Measurements from ENCODE around the gene ALDH1L1.

The ALDH1L1 gene

DNA sequence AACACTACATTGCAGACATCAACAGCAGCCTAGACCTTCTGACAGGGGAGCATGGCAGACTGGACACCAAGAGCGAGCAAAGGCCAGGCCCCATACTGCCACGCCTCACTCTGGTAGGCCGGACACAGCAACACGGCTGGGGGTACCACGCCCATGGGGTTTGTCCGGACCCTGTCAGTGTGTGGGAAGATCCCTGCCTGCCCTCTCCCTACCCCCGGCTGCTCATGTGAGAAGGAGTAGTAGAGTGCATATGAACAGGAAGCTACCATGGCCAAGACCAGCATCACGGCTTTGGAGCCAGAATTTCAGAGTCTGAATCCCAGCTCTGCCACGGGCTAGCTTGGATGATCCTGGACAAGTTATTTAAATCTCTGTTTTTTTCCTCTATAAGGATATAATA, 27.9 kb downstream of the ALDH1L1 start:
- DNase-seq (ENCODE audit: low read depth): no peak
- TF ChIP-seq, protein P1, sequence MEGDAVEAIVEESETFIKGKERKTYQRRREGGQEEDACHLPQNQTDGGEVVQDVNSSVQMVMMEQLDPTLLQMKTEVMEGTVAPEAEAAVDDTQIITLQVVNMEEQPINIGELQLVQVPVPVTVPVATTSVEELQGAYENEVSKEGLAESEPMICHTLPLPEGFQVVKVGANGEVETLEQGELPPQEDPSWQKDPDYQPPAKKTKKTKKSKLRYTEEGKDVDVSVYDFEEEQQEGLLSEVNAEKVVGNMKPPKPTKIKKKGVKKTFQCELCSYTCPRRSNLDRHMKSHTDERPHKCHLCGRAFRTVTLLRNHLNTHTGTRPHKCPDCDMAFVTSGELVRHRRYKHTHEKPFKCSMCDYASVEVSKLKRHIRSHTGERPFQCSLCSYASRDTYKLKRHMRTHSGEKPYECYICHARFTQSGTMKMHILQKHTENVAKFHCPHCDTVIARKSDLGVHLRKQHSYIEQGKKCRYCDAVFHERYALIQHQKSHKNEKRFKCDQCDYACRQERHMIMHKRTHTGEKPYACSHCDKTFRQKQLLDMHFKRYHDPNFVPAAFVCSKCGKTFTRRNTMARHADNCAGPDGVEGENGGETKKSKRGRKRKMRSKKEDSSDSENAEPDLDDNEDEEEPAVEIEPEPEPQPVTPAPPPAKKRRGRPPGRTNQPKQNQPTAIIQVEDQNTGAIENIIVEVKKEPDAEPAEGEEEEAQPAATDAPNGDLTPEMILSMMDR (IDR thresholded peaks at IDR 0.05; ENCODE audit: low read length, missing control alignments): no peak
- no peak overlapping the region for H3K4me3 ChIP-seq (replicated peaks; ENCODE audit: low read depth, low read length)

DNA sequence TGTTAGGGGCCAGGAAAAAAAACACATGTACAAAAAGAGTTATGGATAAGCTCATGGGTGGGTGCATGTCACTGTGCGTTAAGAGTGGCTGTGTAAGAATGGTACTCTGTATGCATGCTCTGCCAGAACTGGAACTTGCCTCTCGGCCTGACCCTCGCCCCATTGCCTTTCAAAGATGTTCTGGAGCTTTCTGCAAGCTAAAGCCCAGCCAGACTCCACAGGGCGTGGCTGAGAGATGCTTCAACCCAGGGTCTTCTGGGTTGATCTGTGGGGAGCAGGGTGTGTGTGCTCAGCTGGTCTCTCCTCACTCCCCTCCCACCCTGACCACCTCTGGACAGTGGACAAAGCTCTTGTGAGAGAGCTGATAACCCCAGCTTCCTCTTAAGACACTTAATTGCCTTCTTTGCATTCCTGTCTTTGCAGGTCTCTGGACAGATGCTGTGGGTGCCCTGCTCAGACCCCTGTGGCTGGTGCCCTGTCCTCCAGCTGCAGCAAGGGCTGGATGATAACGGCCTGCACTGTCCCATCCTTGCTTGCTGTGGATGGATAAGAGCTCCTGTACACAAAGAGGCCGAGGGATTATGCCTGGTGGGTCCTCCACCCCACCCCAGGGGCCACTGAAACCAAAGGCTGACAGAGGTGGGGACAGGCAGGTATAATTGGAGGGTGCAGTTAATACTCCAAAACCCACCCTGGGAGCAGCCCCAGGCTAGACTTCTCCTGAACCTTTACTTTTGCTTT, 28.7 kb downstream of the ALDH1L1 start:
- TF ChIP-seq, protein P1 (IDR thresholded peaks at IDR 0.05; ENCODE audit: low read length, missing control alignments): no peak
- H3K4me3 ChIP-seq (replicated peaks; ENCODE audit: low read depth, low read length): no peak overlapping the region
- DNase-seq (ENCODE audit: low read depth): no peak

DNA sequence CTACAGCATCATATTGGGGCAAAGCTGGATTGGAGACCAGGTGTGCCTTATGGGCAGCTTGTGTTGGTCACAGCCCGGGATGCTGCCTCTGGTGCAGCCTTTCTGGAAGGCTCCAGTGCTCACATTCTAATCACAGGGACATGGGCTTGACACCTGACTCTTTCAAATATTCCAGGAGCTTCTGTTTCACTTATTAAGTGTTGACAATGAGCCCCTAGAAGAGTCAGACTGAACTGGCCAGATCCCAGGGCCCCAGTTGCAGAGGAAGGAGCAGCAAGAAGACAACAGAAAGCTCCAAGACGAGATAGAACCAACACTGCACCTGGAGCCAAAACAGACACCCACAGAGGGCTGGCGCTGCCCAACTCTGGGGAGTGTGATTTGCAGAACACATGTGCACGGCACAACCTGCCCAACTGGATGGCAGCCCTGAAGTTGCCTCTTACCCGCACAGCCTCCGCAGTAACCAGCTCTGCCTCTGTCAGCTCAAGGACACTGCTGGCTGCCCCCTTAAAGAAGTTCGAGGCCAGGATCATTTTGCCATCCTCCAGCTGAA, 30.3 kb downstream of the ALDH1L1 start:
- no peak for DNase-seq (ENCODE audit: low read depth)
- H3K4me3 ChIP-seq (replicated peaks; ENCODE audit: low read depth, low read length): no peak overlapping the region
- TF ChIP-seq, protein P1 (IDR thresholded peaks at IDR 0.05; ENCODE audit: low read length, missing control alignments): no peak

DNA sequence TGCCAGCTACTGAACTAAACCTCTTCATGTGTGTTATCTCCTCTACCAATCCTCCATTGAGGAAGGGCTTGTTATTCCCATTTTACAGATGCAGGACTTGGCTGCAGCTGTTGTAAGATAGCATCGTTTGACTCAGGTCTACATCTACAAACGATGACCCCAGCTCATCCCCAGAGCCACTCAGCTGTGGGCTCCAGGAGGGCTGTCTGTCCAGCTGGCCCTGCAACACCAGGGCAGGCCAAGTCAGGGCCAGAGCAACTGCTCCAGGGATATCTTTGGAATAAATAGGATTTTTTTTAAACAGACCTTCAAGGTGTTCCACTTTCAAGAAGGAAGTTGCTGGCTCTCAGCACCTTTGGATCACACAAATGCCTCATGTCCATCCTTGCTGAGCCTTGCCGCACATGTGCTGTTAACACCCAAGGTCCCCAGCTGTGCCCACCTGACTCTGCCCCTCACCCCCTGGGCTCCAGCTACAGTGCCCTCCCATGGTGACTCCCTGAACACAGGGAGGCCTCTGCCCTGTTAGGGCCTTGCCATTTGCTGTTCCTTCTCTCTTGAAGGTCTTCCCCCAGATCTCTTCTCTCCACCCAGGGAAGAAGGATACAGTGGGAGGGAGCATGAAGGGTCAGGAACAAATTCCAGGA, 31.0 kb downstream of the ALDH1L1 start:
- DNase-seq (ENCODE audit: low read depth): no peak
- TF ChIP-seq, protein P1 (IDR thresholded peaks at IDR 0.05; ENCODE audit: low read length, missing control alignments): no peak

DNA sequence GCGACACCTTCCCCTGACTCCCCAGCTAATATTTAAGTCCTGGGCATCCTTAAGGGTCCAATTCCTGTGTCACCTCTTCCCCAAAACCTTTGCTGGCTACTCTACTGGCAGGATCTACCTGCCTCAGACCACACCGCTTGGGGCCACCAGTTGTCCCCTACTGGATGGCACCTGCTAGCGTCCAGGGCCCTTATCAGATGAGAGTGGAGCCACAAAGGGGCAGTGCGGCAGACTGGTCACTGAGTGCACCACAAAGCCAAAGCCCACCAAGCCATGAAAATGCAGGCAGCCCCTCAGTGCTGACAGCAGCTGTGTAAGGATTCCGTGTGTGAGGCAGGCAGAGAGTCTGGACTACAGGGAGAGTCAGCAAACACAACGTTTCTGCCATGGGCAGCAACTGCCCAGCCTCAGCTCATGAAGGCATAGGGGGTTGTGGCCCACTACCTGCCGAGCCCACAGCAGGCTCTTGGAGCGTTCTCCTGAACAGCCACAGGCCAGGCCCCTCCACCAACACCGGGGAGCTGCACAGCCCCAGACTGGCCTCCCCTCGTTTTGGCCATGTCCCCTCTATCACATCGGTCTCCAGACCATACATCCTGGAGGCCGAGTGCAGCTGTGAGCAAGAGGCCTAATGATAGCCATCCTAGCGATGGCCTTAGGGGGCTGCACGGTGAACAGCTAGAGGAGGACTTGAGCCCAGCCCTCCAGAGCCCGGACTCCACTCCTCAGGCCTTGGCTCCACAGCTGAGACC, 32.3 kb downstream of the ALDH1L1 start:
- TF ChIP-seq, protein P1 (IDR thresholded peaks at IDR 0.05; ENCODE audit: low read length, missing control alignments): no peak
- no peak for DNase-seq (ENCODE audit: low read depth)
- H3K4me3 ChIP-seq (replicated peaks; ENCODE audit: low read depth, low read length): no peak overlapping the region

More for the DNA sequence above, 31.0 kb downstream of the ALDH1L1 start:
- H3K4me3 ChIP-seq (replicated peaks; ENCODE audit: low read depth, low read length): no peak overlapping the region

DNA sequence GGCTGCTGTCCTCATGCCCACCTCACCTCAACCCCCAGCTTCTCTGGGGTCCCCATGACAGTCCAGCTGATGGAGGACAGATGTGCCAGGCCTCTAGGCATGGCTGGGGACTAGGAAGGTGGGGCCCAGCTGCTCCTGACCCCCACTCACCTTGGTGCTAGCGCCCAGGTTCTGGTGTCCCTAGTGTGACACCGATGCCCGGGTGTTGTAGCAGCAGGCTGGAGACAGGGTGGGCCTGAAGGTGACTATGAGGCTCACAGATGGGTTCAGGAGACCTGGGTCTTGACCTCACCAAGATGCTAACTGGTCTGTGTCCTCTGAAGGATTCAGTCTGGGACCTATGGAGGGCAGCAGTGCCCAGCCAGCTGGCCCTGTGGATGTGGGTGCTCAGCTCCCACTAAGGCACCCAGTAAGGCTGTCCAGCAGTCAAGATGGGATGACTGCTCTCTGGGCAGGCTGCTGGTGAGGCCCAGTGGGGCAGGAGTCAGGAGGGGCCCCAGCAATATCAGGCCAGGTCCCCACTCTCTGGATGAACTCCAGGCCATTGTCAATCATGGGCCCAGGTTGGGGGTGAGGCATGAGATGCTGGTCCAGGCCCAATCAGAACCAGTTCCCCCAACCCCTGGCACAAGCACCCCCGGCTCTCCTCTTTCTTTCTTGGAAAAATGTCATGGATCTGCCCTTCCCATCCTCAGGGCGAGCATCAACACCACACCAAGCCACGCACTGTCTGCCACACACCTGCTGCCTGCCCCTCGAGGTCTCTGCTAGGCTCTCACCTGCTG, 33.0 kb downstream of the ALDH1L1 start:
- no peak for DNase-seq (ENCODE audit: low read depth)
- no peak overlapping the region for H3K4me3 ChIP-seq (replicated peaks; ENCODE audit: low read depth, low read length)
- TF ChIP-seq, protein P1 (IDR thresholded peaks at IDR 0.05; ENCODE audit: low read length, missing control alignments): no peak
